Glomerular endothelial cell (primary cell): ENCODE data around the gene RNF17. TPM values are rescaled to one million over a fixed set of nuclear protein-coding genes. Genes with fewer than 3 reads are reported as not detected.
"Not testable (repeated sequence)": the region's sequence is repeated elsewhere in the genome, so short reads cannot be mapped to it uniquely, and the experiment has no call there.

Source experiments
- DNase-seq: peaks from one replicate; pipeline ENCODE4 v3.0.0-alpha.2; 2011; ENCODE audit warnings: low read depth, low spot score; ENCODE audit errors: extremely low read depth
- total RNA-seq: library from RNA; depleted of rRNA; stranded (reverse); fragments of >200 nt; gene quantifications from 2 replicates; pipeline ENCODE4 v1.2.3, GENCODE V29; 2015

The RNF17 gene
- total RNA-seq, result 0.58 TPM in 1 of 2 replicates, not detected in the other

GRCh38 chr13:24763596-24764275 lies at the start of gene RNF17:
Gene RNF17, plus strand, starts transcription at chr13:24764169. Its CDS starts 35 bp downstream, at chr13:24764204.
- DNase-seq, result no peak

- no peak for DNase-seq
These were observed 48.0 kb upstream of the RNF17 start for GRCh38 chr13:24716011-24716410.

- no peak for DNase-seq
These were observed 47.5 kb upstream of the RNF17 start for GRCh38 chr13:24716446-24716845.

GRCh38 chr13:24717217-24717616 lies 46.8 kb upstream of the RNF17 start:
- no peak for DNase-seq

GRCh38 chr13:24718192-24718965 lies 45.6 kb upstream of the RNF17 start:
- DNase-seq, result no peak

GRCh38 chr13:24719139-24719538 lies 44.8 kb upstream of the RNF17 start:
- no peak for DNase-seq

- no peak for DNase-seq
These were observed 40.8 kb upstream of the RNF17 start for GRCh38 chr13:24723206-24723605.

- no peak for DNase-seq
These were observed 39.3 kb upstream of the RNF17 start for GRCh38 chr13:24724714-24725113.

GRCh38 chr13:24725379-24725778 lies 38.6 kb upstream of the RNF17 start:
- no peak for DNase-seq

- DNase-seq, result peak; percentile 55
These were observed 36.0 kb upstream of the RNF17 start for GRCh38 chr13:24727731-24728601.

GRCh38 chr13:24730873-24731567 lies 32.9 kb upstream of the RNF17 start:
- DNase-seq, result not testable (repeated sequence)

GRCh38 chr13:24734950-24735349 lies 29.0 kb upstream of the RNF17 start:
- no peak for DNase-seq

- DNase-seq, result no peak
These were observed 26.9 kb upstream of the RNF17 start for GRCh38 chr13:24737042-24737441.

- no peak for DNase-seq
These were observed 25.6 kb upstream of the RNF17 start for GRCh38 chr13:24738366-24738847.

- DNase-seq, result no peak
These were observed 23.7 kb upstream of the RNF17 start for GRCh38 chr13:24740014-24740890.

GRCh38 chr13:24741016-24741662 lies 22.8 kb upstream of the RNF17 start:
- DNase-seq, result no peak

GRCh38 chr13:24741791-24742190 lies 22.2 kb upstream of the RNF17 start:
- DNase-seq, result no peak

- DNase-seq, result no peak
These were observed 21.7 kb upstream of the RNF17 start for GRCh38 chr13:24742294-24742693.

- DNase-seq, result no peak
These were observed 21.0 kb upstream of the RNF17 start for GRCh38 chr13:24742977-24743376.
